ENCODE data around the gene NUP62.

The NUP62 gene

GRCh38 chr19:49906879-49907564 lies 22.3 kb downstream of the NUP62 start:
- Histone ChIP-seq H3K4me3 (no peak overlapping the region), H3K27ac (no peak overlapping the region)
- no peak for DNase-seq (ENCODE audit: low spot score)
- TF ChIP-seq, protein P1, sequence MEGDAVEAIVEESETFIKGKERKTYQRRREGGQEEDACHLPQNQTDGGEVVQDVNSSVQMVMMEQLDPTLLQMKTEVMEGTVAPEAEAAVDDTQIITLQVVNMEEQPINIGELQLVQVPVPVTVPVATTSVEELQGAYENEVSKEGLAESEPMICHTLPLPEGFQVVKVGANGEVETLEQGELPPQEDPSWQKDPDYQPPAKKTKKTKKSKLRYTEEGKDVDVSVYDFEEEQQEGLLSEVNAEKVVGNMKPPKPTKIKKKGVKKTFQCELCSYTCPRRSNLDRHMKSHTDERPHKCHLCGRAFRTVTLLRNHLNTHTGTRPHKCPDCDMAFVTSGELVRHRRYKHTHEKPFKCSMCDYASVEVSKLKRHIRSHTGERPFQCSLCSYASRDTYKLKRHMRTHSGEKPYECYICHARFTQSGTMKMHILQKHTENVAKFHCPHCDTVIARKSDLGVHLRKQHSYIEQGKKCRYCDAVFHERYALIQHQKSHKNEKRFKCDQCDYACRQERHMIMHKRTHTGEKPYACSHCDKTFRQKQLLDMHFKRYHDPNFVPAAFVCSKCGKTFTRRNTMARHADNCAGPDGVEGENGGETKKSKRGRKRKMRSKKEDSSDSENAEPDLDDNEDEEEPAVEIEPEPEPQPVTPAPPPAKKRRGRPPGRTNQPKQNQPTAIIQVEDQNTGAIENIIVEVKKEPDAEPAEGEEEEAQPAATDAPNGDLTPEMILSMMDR (IDR thresholded peaks at IDR 0.05) = no peak

- no peak overlapping the region for H3K4me3 ChIP-seq
- TF ChIP-seq, protein P1 (IDR thresholded peaks at IDR 0.05) = no peak
- no peak for DNase-seq (ENCODE audit: low spot score)
- H3K27ac ChIP-seq = no peak overlapping the region
These were observed 25.2 kb downstream of the NUP62 start for GRCh38 chr19:49904136-49904535.

DNA sequence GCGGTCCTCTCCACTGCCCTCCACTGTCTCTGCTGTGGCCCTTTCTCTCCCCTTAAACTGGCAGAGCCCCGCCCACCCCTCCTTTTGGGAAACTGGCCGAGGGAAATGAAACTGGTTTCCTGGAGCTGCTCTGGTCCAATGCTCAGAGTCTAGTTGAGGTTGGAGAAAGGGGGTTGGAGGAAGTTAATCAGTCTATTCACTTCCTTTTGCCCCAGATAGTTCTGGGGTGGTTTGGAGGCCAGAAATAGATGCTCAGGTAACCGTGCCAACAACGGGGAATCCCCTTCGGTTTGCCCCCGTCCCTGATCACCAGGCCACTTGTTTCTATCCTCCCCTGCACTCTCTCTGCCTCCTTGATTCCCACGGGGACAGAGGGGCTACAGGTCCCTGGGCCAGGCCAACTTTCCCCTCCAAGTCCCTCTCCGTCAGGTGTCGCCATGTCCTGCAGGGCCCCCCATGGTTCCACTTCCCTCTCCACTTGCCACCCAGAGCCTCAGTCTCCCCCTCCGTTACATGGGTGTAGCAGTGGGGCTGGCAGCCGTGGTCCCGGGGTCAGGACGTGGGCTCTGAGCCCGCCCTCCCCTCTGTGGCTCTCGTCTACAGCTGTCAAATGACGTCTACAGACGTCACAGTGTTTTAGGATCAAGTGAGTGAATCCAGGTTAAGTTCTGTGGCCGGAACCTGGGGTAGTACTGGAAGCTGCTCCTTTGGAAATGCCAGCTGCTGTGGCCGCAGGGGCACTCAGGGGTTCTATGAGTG lies 32.3 kb downstream of the NUP62 start, which contains the start of gene IL4I1:
Gene IL4I1, minus strand, starts transcription at position 25 of the 759 bp plus-strand sequence. CDS start 727 bp downstream, outside the sequence.
- TF ChIP-seq, protein P1 (IDR thresholded peaks at IDR 0.05) = no peak
- peak within 1 kb of the TSS in 1 of 2 donors; percentile 74 for H3K27ac ChIP-seq
- DNase-seq (ENCODE audit: low spot score) = no peak
- H3K4me3 ChIP-seq = peak within 1 kb of the TSS; percentile 28

DNA sequence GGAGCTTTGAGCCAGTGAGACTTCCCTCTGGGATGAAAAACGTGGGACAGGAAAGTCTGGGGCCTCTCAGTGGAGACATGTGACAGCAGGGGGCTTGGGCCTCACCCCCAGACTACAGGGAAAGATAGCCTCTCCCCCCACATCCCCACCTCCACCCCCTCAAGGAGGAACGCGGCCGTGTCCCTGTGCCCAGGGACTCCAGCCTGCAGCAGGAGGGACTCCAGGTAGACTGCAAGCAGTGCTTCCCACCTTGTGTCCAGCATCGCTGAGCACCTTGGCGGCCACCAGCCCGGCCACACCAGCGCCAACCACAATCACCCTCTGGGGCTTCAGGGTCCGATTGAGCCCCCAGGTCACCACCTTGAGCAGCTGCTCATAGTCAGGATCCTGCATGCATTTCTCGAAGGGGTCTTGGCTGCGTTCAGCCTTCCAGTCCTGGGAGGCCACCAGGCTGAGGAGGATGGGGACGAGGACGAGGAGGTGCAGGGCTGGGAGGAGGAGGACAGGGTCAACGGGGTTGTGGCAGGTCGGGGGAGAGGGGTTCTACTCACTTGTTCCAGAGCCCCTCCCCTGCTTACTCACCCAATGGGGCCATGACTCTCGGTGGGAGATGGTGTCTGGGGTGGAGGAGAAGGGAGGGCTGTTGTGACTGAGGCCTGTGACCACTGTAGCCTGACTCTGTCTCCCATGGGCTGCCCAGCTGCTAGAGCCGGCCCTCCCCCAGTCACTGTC lies 33.6 kb downstream of the NUP62 start:
- no peak for DNase-seq (ENCODE audit: low spot score)
- H3K27ac ChIP-seq = no peak overlapping the region
- TF ChIP-seq, protein P1 (IDR thresholded peaks at IDR 0.05) = no peak
- H3K4me3 ChIP-seq = no peak overlapping the region

- DNase-seq (ENCODE audit: low spot score) = no peak
- TF ChIP-seq, protein P1 (IDR thresholded peaks at IDR 0.05) = no peak
- Histone ChIP-seq H3K4me3 (no peak overlapping the region), H3K27ac (no peak overlapping the region)
These were observed 34.3 kb downstream of the NUP62 start for GRCh38 chr19:49894879-49895565.

DNA sequence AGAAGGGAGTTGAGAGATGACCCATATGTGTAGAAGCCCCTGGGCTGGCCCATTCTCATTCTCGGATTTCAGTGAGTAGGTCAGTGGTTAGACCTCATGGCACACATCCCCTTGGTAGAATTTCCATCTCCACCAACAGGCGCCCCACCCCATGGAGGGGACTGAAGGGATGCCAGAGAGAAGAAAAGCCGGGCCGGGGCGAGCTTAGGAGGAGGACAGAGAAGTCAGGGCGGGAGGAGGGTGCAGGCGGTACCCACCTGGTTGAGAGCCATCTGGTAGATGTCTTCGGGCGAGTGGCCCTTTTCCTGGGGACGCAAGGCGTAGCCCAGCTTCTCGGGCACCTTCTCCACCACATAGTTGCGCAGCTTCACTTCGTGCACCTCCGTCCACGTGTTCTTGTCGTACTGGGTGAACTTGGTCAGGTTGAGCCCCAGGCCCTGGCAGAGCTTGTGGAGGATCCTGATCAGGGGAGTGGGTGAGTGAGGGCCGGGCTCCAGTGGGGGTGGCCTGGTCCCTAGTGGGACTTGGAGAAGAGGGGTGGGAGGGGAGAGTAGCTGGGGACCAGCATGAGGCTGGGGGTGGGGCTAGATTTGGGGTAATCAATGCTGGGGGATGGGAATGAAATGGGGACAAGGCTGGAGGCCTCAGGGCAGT lies 35.2 kb downstream of the NUP62 start:
- TF ChIP-seq, protein P1 (IDR thresholded peaks at IDR 0.05) = no peak
- Histone ChIP-seq H3K4me3 (no peak overlapping the region), H3K27ac (no peak overlapping the region)
- DNase-seq (ENCODE audit: low spot score) = no peak
